ENCODE data around the gene KLHDC3.
A peak's percentile ranks its signal among the peaks of the same experiment; 100 is the strongest.
"Not testable (repeated sequence)": the region's sequence is repeated elsewhere in the genome, so short reads cannot be mapped to it uniquely, and the experiment has no call there.

Gene KLHDC3

DNA sequence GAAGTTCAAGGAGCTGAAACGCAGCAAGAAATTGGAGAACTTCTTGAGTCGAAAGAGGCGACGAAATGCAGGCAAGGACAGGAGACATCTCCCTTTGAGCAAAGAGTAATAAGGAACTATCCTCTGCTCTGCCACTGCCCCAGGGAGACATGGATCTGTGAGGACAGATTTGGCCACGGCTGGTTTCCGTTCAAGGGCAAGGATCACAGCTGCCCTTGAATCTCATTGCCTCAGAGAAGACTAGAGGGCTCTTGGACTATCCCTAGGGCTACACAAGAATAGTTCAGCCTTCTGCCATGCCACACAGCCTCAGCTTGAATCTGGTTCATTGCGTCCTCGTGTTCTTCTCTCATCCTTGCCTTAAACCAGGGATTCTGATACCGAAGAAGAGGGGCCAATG, 15.1 kb downstream of the KLHDC3 start:
- no peak for DNase-seq (ENCODE audit: low read depth)

GRCh38 chr6:43032326-43032725, 18.3 kb downstream of the KLHDC3 start:
- DNase-seq (ENCODE audit: low read depth): no peak

DNA sequence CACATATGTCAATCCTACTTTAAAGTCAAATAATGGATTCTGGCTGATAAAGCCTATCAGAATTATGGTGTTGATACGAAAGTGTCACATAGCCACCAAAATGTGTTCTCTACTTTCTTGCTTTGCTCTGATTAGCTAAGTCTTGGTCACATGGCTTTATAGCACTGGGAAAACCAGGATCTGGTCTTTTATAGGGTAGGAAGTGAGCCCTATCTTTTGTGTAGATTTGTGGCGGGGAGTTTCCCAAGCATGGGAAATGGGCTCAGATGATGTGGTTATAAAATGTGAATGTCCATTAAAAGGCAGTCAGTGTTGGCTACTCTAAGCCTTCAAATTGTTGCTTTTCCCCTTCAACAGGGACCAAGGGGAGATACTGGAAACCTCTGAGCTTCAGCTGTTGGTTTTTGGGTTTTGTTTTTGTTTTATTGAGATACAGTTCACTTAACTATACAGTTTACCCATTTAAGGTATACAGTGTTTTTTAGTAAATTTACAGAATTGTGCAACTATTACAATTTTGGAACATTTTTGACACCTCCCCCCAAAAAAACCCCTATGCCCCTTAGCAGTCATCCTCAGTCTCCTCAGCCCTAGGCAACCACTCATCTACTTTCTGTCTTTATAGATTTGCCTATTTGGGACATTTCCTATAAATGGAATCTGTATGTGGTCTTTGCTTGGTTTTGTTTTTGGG, 19.6 kb downstream of the KLHDC3 start:
- DNase-seq (ENCODE audit: low read depth): no peak

DNA sequence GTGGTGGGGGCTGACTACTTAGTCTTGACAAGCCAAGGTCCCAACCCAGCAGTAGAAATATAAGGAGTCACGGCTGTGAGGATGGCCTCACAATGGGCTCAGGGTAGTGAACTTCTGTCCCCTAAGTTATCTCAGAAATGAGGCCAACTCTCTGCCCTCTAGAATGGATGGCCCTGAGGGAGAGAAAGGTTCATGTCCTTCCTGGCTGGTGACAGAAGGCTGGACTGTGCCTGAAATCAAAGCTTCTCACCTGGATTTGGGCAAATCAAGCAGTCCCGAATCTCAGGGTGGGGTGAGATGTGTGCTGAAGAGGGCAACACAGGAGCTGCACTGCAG, 20.1 kb downstream of the KLHDC3 start:
- DNase-seq (ENCODE audit: low read depth): no peak

DNA sequence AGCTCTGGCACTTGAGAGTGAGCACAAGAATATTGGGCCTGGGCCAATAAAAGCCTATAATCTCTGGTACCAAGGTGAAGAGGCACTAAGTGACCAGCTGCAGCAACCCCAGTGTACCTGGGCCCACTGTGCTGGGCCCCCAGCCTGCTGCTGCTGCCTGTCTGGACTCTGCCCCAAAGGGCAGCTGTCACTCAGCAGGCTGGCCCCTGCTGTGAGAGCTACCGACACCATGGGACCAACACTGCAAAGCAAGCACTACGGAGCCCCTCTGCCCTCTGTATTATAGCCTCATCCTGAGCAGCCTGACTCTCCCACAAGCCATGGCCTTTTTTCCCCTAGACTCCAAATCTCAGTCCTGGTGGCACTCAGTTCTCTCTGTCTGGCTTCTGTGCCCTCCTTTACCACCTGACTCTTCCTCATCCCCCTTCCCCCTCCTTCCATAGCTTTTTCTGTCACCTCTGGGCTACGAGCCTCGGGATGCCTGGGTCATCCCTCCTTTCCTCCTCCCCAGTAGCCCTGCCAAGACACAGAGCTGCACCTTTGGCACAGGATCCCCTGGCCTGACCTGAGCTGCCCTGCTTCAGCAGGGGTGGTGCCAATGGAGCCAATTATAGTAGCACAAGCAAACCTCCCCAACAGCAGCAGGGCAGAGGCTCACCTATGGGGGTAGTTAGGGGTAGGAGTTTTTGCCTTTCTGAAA, 21.6 kb downstream of the KLHDC3 start:
- DNase-seq (ENCODE audit: low read depth): no peak

GRCh38 chr6:43036712-43037111, 22.7 kb downstream of the KLHDC3 start:
- no peak for DNase-seq (ENCODE audit: low read depth)

DNA sequence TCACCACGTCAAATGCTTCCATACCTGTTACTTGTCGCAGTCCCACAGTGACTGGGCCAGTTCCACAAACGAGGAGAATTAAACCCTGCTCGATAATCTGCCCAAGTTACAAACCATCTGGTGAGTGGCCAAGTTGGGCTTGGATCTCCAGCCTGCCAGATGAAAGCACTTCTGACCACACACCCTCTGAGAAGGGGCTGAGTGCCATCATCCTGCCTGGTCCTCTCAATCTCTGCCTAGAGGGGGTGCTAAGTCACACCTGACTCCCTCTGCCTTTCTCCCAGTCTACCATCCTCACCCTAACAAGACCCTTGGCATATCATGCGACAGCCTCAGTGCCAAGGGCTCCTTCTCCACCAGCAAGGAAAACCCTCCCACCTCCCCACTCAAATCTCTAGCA, 23.1 kb downstream of the KLHDC3 start:
- no peak for DNase-seq (ENCODE audit: low read depth)

DNA sequence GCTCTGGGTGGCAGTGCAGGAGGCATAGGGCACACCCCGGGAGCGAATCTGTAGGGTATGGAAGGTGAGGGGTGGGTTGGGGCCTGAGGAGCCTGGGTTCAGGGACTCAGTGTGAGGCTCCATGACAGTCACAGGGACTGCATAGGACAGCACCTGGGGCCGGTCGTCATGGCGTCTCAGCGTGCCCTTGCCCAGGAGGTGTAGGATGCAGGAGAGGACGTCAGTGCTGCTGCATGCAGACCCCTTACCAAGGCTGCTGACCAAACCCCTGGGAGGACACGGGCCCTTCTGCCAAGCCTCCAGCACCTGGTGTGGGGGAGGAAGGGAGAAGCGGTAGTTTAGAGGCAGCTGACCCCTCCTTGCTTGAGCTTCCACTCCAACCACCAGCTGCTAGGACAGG, 23.7 kb downstream of the KLHDC3 start:
- no peak for DNase-seq (ENCODE audit: low read depth)

DNA sequence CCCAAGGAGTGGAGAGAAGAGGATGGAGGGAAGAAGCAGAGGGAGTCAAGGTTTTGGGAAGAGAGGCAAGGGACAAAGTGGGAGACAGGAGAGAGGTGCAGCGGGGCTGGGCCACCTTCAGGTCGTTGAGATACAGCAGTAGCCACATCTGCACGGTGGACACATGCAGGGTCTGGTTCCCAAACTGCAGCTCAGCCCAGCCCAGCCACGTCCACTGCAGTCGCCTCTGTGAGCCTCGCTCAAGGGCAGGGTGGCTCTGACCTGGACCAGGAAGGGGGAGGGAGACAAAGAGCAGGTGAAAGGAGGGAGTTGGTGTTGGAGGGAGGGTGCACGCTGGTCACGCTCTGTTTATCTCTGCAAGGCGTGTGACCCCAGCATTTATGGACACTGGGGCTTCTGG, 24.7 kb downstream of the KLHDC3 start:
- no peak for DNase-seq (ENCODE audit: low read depth)

GRCh38 chr6:43040542-43041257, 26.7 kb downstream of the KLHDC3 start:
- DNase-seq (ENCODE audit: low read depth): no peak

GRCh38 chr6:43041475-43041874, 27.4 kb downstream of the KLHDC3 start:
- not testable (repeated sequence) for DNase-seq (ENCODE audit: low read depth)

DNA sequence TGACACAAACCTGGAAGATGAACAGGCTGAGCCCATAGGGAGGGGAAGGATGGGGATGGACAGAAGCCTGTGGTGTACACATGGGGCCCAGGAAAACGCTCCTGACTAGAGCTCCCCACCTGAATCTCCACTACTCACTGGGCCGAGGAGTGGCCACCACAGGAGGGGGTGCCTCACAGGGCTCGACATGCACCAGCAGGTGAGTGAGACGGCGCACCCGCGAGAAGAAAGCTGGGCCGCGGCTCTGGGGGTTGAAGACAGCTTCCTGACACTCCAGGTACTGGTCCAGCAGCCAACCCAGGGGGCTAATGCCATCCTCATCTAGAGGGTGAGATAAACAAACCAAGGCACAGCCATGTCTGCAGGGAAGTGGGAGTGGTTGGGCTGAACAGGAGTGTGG, 29.3 kb downstream of the KLHDC3 start:
- DNase-seq (ENCODE audit: low read depth): no peak

DNA sequence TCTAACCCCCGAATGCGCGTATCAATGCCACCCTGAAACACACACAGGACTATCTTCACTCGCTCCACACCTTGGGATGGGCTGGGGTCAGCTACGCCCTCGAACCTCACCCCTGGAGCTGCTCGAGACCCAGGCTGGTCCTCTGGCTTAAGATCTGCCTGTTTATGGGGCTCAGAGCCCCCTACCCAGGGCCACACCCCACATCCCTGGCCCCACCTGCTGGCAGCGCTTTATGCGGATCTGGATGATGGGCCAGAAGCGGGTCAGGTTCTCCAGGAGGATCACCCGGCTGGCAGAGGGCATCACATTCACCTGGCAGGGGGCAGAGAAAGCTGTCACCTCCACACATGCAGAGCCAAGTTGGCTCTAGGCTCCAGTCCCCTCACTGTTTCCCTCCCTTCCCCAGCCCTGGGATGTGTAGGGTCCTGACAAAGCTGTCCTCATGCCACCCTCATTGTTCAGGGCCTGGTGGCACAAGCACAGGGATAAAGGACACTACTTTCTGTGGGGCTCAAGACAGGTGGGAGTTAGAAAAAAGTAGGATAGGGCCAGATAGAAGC, 31.4 kb downstream of the KLHDC3 start:
- DNase-seq (ENCODE audit: low read depth): no peak

GRCh38 chr6:43047998-43048397, 33.9 kb downstream of the KLHDC3 start:
- no peak for DNase-seq (ENCODE audit: low read depth)

GRCh38 chr6:43050981-43051380, 36.9 kb downstream of the KLHDC3 start:
- DNase-seq (ENCODE audit: low read depth): no peak

- no peak for DNase-seq (ENCODE audit: low read depth)
Measured at GRCh38 chr6:43052225-43052841, 38.3 kb downstream of the KLHDC3 start.

- peak; percentile 44 for DNase-seq (ENCODE audit: low read depth)
Measured at GRCh38 chr6:43052842-43053544, 38.9 kb downstream of the KLHDC3 start.

DNA sequence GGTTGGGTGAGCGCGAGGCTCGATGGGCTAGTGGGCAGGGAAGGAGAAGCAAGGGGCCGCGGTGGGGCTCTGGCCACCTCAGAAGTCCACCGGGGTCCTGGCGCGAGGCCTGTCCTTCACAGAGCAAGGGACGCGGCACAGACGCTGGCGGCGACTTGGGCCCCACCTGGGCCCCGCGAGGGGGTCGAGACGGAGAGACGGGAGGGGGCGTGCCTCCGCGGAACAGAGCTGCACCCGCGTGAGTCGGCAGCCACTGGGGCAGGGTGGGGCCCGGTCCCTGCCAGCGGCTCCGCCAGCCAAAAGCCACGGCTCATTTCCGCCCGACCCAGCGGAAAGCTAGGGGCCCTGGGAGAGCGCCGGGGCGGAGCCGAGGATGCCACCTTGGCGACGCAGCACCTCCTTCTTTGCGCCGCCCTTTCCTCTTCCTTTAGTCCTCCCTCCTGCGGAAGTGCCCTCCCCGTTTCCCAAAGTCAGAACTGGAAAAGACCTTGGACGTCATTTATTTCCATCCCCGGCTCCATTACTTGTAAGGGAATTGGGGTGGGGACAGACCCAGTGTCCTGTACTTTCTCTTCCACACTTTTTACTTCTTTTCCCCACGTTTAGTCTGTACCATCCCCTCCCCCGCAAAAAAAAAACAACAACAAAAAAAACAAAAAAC, 39.6 kb downstream of the KLHDC3 start, which contains the start of gene CUL7:
TSS of gene CUL7 (minus strand) at position 307 of the 661 bp plus-strand sequence. CDS start 1,063 bp downstream, outside the sequence.
- peak; percentile 92 for DNase-seq (ENCODE audit: low read depth)

GRCh38 chr6:43054206-43054943, 40.3 kb downstream of the KLHDC3 start:
- DNase-seq (ENCODE audit: low read depth): no peak

GRCh38 chr6:43055966-43056365, 41.9 kb downstream of the KLHDC3 start:
- DNase-seq (ENCODE audit: low read depth): no peak

Data from iris pigment epithelial cell (primary cell).